GM12891 (cell line): ENCODE data around the gene BNC2.
"Not testable (repeated sequence)": the region's sequence is repeated elsewhere in the genome, so short reads cannot be mapped to it uniquely, and the experiment has no call there.

Experiments
- DNase-seq: peaks from one replicate; pipeline ENCODE4 v3.0.0; 2011; ENCODE audit warnings: low spot score; ENCODE audit not compliant: insufficient read length
- FAIRE-seq: peaks from 2 replicates; lab custom pipeline; 2011; peaks lifted over from hg19 to GRCh38; lab: Jason Lieb, UNC
- PAX5 ChIP-seq: IDR thresholded peaks from 2 replicates; pipeline ENCODE4 v1.6.1; 2011; ENCODE audit warnings: low read length, moderate library complexity, mild to moderate bottlenecking; ENCODE audit not compliant: insufficient read depth, severe bottlenecking
- POLR2A ChIP-seq: IDR thresholded peaks from 2 replicates; pipeline ENCODE4 v1.6.1; 2011; ENCODE audit warnings: low read depth, low read length, control low read depth
- POLR2AphosphoS5 ChIP-seq: IDR thresholded peaks from 2 replicates; pipeline ENCODE4 v1.6.1; 2011; ENCODE audit warnings: low read depth, low read length, control low read depth
- POU2F2 ChIP-seq: IDR thresholded peaks from 2 replicates; pipeline ENCODE4 v1.6.1; 2011; ENCODE audit warnings: low read depth, mild to moderate bottlenecking, control low read depth, low read length, moderate library complexity
- SPI1 ChIP-seq: IDR thresholded peaks from 2 replicates; pipeline ENCODE4 v1.6.1; 2011; ENCODE audit warnings: low read depth, low read length, control low read depth
- TAF1 ChIP-seq: IDR thresholded peaks from 2 replicates; pipeline ENCODE4 v1.6.1; 2011; ENCODE audit warnings: low read depth, low read length, control low read depth

BNC2 gene

DNA sequence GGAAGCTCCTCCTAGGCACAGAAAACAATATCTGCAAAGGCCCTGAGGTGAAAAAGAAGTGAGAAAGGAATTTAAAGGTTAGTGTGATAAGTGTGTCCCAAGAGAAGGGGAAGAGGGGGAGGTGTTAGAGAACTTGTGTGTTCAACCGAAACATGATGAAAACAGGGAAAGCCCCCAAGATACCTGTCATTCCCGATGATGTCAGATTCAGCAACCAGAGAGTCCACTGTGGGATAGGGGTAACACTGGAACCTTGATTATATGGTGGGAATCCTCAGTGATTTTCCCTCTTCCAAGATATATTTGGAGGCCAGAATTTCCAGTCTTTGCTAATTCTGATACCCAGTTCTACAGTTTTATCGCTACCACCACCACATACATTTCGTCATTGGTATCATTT is 15.5 kb upstream of the BNC2 start:
- FAIRE-seq (no peak), DNase-seq (no peak)
- TF ChIP-seq POLR2AphosphoS5: no peak
- no peak for TF ChIP-seq PAX5
- TF ChIP-seq POLR2A: no peak
- TF ChIP-seq TAF1: no peak

DNA sequence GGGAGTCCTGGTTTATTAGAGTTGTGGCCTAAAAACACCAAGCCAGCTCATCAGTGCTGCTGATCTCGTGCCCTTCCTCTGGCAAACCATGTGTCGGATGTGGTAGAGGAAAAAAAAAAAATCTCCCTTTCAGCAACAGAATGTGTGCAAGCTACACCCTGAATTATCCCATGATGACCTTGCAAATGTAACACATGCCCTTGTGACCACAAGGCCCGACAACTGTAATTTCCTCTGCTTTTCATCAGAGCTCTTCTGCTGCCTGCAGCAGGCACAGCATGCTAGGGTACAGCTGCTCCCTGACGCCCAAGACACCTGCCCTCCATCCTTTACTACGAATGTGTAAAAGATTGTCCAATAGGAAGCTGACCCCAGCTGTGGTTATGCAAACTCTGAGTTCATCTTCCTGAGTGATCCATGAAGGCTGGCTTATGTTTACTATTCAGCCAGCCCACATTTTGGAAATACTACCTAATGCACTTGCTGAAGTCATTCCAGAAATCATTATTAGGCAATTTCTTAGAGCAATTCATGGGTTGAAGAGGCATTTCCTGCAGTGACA is 14.6 kb upstream of the BNC2 start:
- DNase-seq: no peak
- FAIRE-seq: no peak
- TF ChIP-seq PAX5: no peak
- TF ChIP-seq POLR2A: no peak
- no peak for TF ChIP-seq POLR2AphosphoS5
- no peak for TF ChIP-seq SPI1
- TF ChIP-seq TAF1: no peak

DNA sequence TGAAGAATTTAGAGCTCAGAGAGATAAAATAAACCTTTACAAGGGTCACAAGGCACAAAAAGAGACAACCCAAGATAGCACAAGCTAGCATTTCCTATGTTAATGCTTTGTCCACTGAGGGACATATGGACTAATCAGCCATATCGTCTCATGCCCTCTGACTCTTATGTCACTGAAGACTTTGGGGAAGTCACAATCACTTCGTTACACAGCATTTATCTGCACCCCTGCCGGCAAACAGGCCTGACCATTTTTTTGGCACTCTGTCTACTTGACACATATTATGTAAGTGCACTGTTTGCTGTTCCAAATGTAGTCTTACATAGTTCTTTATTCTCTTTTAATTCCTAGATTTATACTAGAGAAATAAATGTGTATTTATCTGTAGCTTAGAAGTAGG is 13.9 kb upstream of the BNC2 start:
- no peak for DNase-seq
- no peak for FAIRE-seq
- TF ChIP-seq POLR2AphosphoS5: no peak
- TF ChIP-seq POLR2A: no peak
- no peak for TF ChIP-seq POU2F2
- TF ChIP-seq TAF1: no peak
- no peak for TF ChIP-seq SPI1
- TF ChIP-seq PAX5: no peak

DNA sequence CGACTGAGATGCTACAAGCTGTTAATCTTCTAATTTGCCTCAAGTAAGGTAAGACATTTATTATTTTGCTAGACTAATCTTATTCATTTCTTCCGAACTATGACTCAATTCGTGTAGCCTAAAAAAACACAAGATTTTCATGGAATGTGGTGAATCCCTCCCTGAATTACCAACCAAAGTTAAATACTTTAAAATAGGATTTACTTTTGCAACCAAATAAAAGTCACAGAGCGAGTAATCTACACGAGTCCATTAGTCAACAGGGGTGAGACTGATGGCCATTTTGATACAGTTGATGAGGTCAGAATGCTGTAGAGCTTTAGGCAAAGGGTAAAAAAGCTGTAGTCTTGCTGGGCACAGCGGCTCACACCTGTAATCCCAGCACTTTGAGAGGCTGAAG is 13.1 kb upstream of the BNC2 start:
- FAIRE-seq (no peak), DNase-seq (no peak)

DNA sequence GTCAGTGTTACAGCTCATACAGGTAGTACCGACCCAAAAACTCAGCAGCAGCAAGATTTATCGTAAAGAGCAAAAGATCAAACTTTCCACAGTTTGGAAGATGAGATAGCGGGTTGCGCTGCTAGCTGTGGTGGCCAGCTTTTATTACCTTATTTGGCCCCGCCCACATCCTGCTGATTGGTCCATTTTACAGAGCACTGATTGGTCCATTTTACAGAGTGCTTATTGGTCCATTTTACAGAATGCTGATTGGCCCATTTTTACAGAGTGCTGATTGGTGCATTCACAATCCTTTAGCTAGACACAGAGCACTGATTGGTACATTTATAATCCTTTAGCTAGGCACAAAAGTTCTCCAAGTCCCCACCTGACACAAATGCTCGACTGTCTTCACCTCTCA is 12.0 kb upstream of the BNC2 start:
- not testable (repeated sequence) for FAIRE-seq, DNase-seq

More for the DNA sequence above, 13.1 kb upstream of the BNC2 start:
- TF ChIP-seq TAF1: no peak
- TF ChIP-seq POLR2A: no peak
- TF ChIP-seq SPI1: no peak

DNA sequence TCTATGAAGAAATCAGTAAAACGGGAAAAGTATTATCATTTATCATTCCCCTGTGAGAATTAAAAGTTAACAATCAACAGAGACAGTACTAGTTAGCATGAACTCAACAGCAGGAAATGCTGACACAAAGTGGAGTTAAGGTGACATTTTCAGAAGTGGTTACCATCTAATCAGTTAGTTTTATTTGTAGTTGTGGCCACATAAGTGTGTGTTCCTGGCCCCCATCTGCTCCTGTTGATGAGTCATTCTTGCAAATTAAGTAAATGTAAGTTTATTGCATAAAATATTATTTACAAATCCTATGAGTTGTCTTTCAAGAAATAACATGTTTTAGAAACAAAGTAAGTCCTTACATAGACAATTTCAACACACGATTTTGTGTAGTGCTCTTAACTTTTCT is 8.9 kb upstream of the BNC2 start:
- no peak for DNase-seq
- TF ChIP-seq PAX5 (no peak), POLR2AphosphoS5 (no peak), TAF1 (no peak)
- no peak for FAIRE-seq

DNA sequence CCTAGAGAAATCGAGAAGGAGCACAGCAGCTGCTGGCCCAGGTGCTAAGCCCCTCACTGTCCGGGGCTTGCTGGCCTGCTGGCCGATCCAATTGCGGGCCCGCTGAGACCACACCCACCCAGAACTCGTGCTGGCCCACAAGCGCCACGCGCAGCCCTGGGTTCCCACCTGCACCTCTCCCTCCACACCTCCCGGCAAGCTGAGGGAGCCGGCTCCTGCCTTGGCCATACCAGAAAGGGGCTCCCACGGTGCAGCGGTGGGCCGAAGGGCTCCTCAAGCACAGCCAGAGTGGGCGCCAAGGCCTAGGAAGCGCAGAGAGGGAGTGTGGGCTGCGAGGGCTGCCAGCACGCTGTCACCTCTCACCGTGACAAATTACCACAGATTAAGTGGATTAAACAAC is 6.8 kb upstream of the BNC2 start:
- FAIRE-seq (no peak), DNase-seq (no peak)
- TF ChIP-seq TAF1 (no peak), PAX5 (no peak)

DNA sequence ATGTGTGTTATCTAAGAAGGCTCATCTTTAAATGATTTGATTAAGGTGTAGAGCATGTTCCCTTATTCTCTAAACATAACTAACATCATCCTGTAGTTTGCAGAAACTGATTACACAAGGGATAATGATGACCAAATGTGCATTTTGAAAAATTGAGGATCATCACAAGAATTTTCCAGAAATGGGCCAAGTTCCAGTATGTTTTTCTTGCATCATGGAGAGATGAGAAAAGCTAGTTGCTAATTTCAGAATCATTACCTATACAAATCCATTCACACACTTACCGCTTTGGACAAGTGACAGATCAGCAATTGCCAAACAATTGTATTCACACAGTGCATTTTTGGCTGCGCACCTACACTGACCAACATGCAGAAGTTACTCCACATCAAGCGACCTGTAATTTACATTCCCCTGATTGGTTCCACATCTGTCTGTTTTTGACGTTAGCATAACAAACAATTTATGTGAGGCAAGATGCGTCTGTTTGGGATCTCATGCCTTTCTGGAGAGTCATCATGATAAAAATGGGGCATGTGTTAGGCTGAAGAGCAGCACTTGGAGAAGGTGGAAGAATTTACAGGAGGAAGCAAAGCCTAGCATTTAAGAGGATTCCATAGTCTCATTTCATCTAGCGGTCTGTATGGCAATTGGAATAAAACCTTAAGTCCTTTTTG is 2.8 kb upstream of the BNC2 start:
- TF ChIP-seq POLR2A (no peak), PAX5 (no peak), POLR2AphosphoS5 (no peak), POU2F2 (no peak), SPI1 (no peak), TAF1 (no peak)
- DNase-seq (no peak), FAIRE-seq (no peak)

DNA sequence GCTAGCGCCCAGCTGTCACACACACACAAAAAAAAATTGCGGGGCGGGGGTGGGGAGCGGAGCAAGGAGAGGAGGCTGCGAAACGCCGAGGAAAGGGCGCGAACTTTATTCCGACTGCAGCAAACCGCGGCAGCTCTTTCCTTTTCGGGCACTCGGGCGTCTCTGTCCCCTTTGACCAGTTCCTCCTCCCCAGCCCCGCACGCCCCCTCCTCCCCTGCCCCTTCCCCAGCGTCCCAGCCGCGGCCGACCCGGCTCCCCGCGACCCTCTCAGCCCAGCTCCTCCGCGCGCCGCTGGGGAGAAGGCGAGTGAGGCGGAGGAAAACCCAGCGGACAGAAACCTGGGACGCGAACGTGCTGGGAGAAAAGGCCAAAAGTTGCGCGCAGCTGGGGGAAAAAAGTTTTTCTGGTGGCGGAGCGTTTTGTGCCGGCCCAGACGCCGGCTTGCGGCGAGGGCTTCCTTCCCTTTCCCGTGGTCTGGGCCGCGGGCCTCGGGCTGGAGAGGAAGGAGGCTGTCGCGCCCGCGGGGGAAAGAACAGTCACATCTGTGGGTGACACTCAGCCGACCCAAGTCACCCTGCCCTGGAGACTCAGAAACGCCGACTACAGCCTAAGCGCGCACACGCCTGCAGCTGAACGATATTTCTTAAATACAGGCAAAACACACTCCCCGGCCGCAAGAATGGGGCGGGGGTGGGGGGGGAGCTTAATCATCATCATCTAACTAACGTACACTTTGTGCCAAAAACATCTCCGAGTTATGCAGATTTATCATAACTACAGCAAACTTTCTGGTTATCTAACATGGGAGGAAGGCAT is 1.1 kb upstream of the BNC2 start:
- FAIRE-seq (peak; percentile 33), DNase-seq (peak; percentile 22)
- TF ChIP-seq SPI1 (no peak), POU2F2 (no peak), PAX5 (no peak), TAF1 (no peak), POLR2AphosphoS5 (no peak), POLR2A (no peak)

DNA sequence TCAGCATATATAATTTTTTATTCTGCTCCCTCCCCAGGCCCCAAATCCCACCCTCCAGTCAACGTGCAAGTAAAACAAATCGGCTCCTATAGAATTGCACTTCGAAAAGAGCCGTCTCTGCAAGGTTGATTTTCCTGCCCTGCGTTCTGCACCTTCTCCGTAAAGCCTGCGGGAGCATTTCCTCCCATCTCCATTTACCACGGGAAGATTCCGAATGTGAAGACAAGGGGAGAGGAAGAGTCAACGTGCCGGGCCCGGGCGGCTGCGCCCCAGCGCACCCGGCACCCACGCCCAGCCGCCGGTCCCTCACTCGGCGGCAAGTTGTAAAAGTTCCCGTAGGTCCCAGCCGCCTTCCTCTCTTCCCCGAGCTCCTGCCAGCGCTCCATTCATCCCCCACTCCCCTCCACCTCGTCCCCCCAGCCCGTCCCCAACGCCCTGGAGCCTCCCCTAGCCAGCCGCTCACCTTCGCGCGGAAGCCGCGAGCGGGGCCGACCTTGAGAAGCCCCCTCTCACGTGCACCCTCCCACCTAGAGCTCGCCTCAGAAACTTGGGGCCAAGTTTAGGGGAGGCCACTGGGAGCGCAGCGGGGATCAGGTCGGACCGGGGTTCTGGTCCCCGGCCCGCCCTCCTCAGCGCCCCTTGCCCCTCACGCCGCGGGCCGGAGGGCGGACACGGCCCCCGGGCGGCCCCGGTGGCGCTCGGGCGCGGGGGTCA is 431 bp downstream of the BNC2 start:
- no peak for TF ChIP-seq POLR2A
- no peak for TF ChIP-seq TAF1
- TF ChIP-seq POLR2AphosphoS5: no peak
- TF ChIP-seq SPI1: no peak
- TF ChIP-seq POU2F2: no peak
- no peak for TF ChIP-seq PAX5
- DNase-seq (peak; percentile 14), FAIRE-seq (no peak)

DNA sequence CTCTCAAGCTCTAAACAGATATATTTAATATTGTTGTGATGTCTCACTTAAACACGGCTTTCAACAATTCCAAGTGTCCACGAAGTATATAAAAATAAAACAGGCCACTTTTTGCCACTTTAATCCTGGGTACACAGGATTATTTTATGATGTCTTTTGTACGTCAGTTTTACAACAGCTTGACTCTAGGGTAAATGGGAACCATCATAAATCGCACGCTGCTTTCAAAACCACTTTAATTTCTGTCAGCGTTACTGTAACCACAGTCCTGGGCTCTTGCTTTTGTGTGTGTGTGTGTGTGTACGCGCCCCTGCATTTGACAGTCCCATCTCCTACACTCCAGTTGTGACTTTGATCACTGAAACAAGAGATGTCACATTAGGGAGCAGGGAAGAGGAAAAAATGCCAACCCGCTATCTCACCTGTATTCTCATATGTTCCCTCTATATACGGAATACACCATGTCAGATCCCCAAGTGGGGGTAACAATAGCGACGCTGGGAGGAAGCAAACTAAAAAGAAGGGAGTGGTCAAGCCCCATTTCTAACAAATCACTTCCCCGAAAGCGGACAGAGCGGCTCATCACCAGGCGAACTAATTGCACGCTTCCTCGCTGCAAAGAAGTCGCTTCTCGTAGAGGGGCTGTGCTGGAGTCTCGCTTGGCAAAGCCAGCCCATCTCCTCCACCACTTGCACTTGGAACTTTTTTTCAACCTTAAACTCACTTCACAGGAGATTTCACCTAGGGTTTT is 1.2 kb downstream of the BNC2 start:
- DNase-seq (no peak), FAIRE-seq (no peak)
- no peak for TF ChIP-seq SPI1
- TF ChIP-seq POLR2A: no peak
- no peak for TF ChIP-seq POLR2AphosphoS5
- TF ChIP-seq PAX5: no peak
- TF ChIP-seq POU2F2: no peak
- no peak for TF ChIP-seq TAF1
